Activated CD4-positive, alpha-beta T cell treated with anti-CD3 and anti-CD28 coated beads for 48 hours (primary cell): ENCODE results near the gene DIP2C.
"Not testable (repeated sequence)": the region's sequence is repeated elsewhere in the genome, so short reads cannot be mapped to it uniquely, and the experiment has no call there.

ENCODE experiments used
- DNase-seq: peaks from one replicate; pipeline ENCODE4 v3.0.0-alpha.2; 2020

The DIP2C gene

GRCh38 chr10:361203-362081 is 328.0 kb downstream of the DIP2C start:
- no peak for DNase-seq

GRCh38 chr10:360653-361052 is 328.8 kb downstream of the DIP2C start:
- no peak for DNase-seq

GRCh38 chr10:359762-360161 is 329.7 kb downstream of the DIP2C start:
- DNase-seq, result no peak

GRCh38 chr10:359093-359492 is 330.4 kb downstream of the DIP2C start:
- DNase-seq, result no peak

- DNase-seq, result no peak
Measured at GRCh38 chr10:357201-357950, 332.1 kb downstream of the DIP2C start.

GRCh38 chr10:356452-356851 is 333.0 kb downstream of the DIP2C start:
- DNase-seq, result no peak

- DNase-seq, result no peak
Measured at GRCh38 chr10:354901-355617, 334.4 kb downstream of the DIP2C start.

- DNase-seq, result no peak
Measured at GRCh38 chr10:352476-353235, 336.8 kb downstream of the DIP2C start.

- peak; percentile 22 for DNase-seq
Measured at GRCh38 chr10:351770-352334, 337.6 kb downstream of the DIP2C start.

- no peak for DNase-seq
Measured at GRCh38 chr10:350981-351501, 338.4 kb downstream of the DIP2C start.

- DNase-seq, result no peak
Measured at GRCh38 chr10:349081-349480, 340.4 kb downstream of the DIP2C start.

GRCh38 chr10:348456-348855 is 341.0 kb downstream of the DIP2C start:
- DNase-seq, result no peak

GRCh38 chr10:347774-348173 is 341.7 kb downstream of the DIP2C start:
- not testable (repeated sequence) for DNase-seq

GRCh38 chr10:347190-347589 is 342.3 kb downstream of the DIP2C start:
- DNase-seq, result not testable (repeated sequence)

GRCh38 chr10:344582-345200 is 344.8 kb downstream of the DIP2C start:
- no peak for DNase-seq

GRCh38 chr10:343231-344220 is 345.9 kb downstream of the DIP2C start:
- DNase-seq, result no peak

- no peak for DNase-seq
Measured at GRCh38 chr10:341081-341740, 348.3 kb downstream of the DIP2C start.

- no peak for DNase-seq
Measured at GRCh38 chr10:340646-341045, 348.8 kb downstream of the DIP2C start.

- DNase-seq, result no peak
Measured at GRCh38 chr10:339038-339391, 350.5 kb downstream of the DIP2C start.
